ENCODE results near the gene TRAF7. TPM values are rescaled to one million over a fixed set of nuclear protein-coding genes. Genes with fewer than 3 reads are reported as not detected.

Gene TRAF7
- total RNA-seq, 1 donor from 2014 or later: 82.2 TPM

DNA sequence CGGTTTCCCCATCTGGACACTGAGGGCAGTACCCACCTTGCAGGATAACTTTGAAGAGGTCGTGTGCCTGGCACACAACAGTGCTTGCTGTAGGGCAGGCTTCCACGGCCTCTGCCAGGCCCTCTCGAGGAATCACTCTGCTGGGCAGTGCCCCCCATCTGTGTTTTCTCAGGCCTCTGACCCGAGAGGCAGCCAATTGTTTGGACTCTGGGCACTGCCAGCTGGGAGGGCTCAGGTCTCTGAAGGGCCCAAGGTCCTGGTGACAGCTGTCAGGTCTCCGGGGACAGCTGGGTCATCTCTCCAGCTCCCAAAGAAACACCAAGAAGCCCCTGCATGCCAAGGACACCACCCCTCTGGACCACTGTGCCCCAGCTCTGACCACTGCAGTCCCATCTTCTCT is 8.2 kb upstream of the TRAF7 start:
- DNase-seq (ENCODE audit: low read depth, low spot score): no peak
- H3K9me3 Mint-ChIP-seq: no peaks in the 10 kb centered on the region
- H3K27ac Mint-ChIP-seq (ENCODE audit: unreplicated experiment): no peak overlapping the region
- peak overlapping the region; percentile 62 for H3K4me3 Mint-ChIP-seq
- no peak for TF ChIP-seq CTCF (conservative IDR thresholded peaks at IDR 0.05)
- H3K36me3 Mint-ChIP-seq (ENCODE audit: low read depth): peaks cover 5% of the 10 kb centered on the region
- peaks cover 7% of the 10 kb centered on the region for H3K27me3 Mint-ChIP-seq (ENCODE audit: low read depth)
- peaks cover 21% of the 10 kb centered on the region for H3K4me1 Mint-ChIP-seq

DNA sequence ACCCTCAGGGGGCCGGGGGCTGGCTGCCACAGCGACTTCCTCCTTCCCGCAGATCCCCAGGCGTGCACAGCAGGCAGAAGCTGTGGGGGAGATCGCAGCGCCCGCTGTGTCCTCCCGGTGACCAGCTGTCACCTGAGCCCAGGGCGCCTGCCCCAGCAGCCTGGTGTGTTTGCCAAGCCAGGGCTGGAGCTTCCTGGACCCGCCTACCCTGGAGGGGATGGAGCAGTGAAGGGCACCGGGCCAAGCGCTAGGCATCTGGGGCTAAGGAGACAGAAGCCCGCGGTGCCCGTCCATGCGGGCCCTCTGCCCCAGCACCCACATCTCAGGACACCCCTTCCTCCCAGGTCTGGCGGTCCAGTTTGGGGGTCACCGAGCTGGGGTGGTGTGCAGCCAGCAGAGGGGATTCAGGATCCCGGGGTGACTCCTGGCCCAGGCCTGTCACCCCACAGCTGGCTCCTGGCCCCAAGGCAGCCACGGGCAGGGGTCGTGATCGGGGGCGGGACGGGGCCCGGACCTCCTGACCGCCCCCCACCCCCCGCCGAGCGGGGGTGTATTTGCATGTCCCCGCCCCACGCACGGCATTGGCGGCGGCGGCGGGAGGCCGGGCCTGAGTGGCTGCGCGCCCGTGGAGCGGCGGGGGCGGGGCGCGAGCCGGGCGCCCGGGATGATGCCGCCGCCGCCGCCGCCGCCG is 7.5 kb upstream of the TRAF7 start, which contains the start of gene RAB26:
RAB26 (plus strand) TSS at position 645 of the 691 bp plus-strand sequence. CDS start 159 bp downstream, outside the sequence.
- Mint-ChIP-seq H3K4me1 (peaks cover 23% of the 10 kb centered on the region), H3K36me3 (ENCODE audit: low read depth) (peaks cover 5% of the 10 kb centered on the region), H3K27ac (ENCODE audit: unreplicated experiment) (no peak within 1 kb of the TSS), H3K4me3 (peak within 1 kb of the TSS; percentile 87), H3K27me3 (ENCODE audit: low read depth) (peaks cover 7% of the 10 kb centered on the region), H3K9me3 (no peaks in the 10 kb centered on the region)
- peak; percentile 40 for DNase-seq (ENCODE audit: low read depth, low spot score)
- no peak for TF ChIP-seq CTCF (conservative IDR thresholded peaks at IDR 0.05)

DNA sequence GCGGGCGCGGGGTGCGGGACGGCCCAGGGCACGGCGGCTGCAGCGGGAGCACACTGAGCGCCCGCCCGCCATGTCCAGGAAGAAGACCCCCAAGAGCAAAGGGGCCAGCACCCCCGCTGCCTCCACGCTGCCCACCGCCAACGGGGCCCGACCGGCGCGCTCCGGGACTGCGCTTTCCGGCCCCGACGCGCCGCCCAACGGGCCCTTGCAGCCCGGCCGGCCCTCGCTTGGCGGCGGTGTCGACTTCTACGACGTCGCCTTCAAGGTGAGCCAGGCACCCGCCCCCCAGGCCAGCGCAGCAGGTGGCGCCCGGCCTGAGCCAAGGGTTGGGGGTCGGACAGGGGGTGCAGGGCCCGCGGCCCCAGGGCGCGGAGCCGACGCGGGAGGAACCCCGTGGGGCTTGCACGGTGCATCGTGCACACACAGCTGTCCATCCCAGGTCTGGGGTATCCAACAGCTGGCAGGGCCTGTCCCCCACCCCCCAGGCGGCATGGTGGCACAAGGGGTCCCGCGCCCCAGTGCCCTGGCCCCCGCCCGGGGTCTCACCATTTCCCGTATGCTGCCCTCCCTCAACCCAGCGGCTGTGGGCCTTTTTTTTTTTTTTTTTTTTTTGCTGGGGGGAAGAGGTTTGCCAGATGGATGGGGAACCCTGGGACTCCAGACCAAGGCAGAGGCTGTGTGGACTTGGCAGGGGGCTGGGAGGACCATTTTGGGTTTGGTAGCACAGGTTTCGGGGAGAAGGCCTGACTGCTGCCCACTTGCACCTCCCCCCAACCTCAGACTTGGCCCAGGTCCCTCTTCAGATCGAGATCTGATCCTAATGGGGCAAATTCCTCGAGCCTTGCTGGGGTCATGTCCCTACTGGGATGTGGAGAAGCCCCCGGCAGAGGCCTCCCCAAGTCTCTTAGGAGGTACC is 6.6 kb upstream of the TRAF7 start:
- Mint-ChIP-seq H3K4me3 (peak overlapping the region; percentile 87), H3K27ac (ENCODE audit: unreplicated experiment) (no peak overlapping the region), H3K4me1 (peaks cover 31% of the 10 kb centered on the region), H3K27me3 (ENCODE audit: low read depth) (peaks cover 7% of the 10 kb centered on the region), H3K36me3 (ENCODE audit: low read depth) (peaks cover 8% of the 10 kb centered on the region), H3K9me3 (no peaks in the 10 kb centered on the region)
- peak; percentile 31 for TF ChIP-seq CTCF (conservative IDR thresholded peaks at IDR 0.05)
- no peak for DNase-seq (ENCODE audit: low read depth, low spot score)

DNA sequence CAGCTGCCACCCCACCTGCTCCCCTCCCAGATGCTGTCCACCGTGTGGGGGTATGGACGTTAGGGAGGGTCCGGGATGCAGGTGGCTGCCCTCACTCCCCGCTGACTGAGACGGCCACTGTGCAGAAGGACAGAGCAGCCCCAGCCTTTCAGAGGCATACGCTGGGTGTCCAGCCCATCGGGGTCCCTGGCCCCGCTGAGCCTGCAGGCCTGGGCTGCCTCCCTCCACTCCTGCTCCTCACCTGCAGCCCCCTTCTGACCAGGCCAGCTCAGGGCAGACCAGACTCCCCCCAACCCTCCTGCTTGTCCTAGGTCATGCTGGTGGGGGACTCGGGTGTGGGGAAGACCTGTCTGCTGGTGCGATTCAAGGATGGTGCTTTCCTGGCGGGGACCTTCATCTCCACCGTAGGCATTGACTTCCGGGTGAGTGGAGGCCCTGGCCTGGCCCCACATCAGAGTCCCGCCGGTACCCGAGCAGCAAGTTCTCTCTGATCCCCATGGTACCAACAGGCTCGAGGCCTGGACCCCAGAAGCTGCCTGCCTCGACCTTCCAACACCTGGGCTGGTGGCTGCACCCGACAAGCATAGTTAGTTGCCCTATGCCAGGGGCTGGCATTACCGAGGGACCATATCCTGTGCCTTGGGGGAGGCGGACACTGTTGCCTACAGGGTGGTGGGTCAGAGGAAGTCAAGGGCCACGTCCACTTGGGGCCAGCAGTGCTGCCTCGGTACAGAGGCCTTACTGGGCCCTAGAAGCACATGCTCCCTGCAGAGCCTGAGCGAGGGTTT is 5.8 kb upstream of the TRAF7 start:
- TF ChIP-seq CTCF (conservative IDR thresholded peaks at IDR 0.05): no peak
- peaks cover 11% of the 10 kb centered on the region for H3K36me3 Mint-ChIP-seq (ENCODE audit: low read depth)
- peaks cover 7% of the 10 kb centered on the region for H3K27me3 Mint-ChIP-seq (ENCODE audit: low read depth)
- H3K4me1 Mint-ChIP-seq: peaks cover 39% of the 10 kb centered on the region
- DNase-seq (ENCODE audit: low read depth, low spot score): no peak
- no peaks in the 10 kb centered on the region for H3K9me3 Mint-ChIP-seq
- H3K27ac Mint-ChIP-seq (ENCODE audit: unreplicated experiment): no peak overlapping the region
- H3K4me3 Mint-ChIP-seq: peak overlapping the region; percentile 87
